VCaP (cell line): ENCODE data around the gene PCBP1.

Experiments used
- H3K27ac ChIP-seq: fragments of 450-650 bp; 2 replicates; pipeline ENCODE4 v1.5.1; 2017
- TF ChIP-seq, protein P1 (sequence below): fragments of 450-650 bp; conservative IDR thresholded peaks from 2 replicates; pipeline ENCODE4 v1.5.1; 2017; ENCODE audit warnings: mild to moderate bottlenecking, moderate library complexity

Gene PCBP1

DNA sequence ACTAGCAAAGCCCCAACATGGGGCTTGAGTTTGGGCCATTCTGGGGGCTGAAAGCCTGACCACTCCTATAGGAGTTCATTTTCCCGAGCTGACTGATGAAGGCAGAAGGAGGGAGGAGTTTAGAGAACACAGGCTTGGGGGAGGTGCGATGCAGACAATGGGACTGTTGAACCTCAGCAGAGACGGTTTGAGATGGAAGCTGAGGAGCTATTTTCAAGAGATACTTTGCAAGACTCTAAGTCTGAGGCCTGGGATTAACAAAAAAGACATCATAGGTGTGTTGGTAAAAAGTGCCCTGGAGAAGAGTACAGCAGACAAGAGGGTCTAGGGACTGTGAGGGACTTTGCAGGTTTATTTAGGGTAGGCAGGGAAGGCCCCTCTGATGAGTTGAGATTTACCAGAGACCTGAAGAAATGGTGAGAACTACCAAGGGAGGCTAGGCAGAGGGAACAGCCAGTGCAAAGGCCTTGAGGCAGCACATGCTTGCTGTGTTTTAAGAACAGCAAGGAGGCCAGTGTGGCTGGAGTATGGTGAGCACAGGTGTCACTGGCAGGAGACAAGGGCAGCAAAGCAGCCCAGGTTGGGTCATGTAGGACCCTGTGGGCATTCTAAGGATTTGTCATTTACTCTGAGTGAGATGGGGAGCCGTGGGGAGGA lies 31.6 kb downstream of the PCBP1 start:
- TF ChIP-seq, protein P1, sequence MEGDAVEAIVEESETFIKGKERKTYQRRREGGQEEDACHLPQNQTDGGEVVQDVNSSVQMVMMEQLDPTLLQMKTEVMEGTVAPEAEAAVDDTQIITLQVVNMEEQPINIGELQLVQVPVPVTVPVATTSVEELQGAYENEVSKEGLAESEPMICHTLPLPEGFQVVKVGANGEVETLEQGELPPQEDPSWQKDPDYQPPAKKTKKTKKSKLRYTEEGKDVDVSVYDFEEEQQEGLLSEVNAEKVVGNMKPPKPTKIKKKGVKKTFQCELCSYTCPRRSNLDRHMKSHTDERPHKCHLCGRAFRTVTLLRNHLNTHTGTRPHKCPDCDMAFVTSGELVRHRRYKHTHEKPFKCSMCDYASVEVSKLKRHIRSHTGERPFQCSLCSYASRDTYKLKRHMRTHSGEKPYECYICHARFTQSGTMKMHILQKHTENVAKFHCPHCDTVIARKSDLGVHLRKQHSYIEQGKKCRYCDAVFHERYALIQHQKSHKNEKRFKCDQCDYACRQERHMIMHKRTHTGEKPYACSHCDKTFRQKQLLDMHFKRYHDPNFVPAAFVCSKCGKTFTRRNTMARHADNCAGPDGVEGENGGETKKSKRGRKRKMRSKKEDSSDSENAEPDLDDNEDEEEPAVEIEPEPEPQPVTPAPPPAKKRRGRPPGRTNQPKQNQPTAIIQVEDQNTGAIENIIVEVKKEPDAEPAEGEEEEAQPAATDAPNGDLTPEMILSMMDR = no peak
- H3K27ac ChIP-seq = no peak overlapping the region

DNA sequence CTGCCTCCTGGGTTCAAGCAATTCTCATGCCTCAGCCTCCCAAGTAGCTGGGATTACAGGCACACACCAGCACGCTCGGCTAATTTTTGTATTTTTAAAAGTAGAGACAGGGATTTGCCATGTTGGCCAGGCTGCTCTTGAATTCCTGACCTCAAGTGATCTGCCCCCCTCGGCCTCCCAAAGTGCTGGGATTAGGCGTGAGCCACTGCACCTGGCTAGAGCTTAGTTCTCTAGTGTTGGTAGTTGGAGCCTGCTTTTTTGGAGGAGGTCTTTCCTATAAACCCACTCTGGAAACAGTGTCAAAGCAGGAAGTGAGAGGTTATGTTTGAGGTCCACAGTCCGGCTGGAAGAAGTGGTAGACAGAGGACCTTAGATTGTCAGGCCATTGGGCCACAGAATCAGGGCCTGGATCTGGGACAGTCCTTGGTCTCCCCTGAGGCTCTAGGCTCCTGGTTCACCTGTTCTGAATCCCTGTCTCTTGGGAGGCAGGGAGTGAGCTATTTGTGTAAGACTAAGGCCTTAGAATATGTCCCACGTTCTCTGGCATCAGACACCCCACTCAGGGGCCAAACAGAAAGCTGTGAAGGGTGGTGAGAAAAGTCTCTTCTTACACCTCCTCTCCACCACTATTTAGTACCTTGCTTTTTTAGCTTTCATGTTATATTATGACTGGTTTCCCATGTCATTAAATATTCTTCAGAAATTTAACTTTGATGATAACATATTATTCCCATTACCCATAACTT lies 34.5 kb downstream of the PCBP1 start:
- H3K27ac ChIP-seq = no peak overlapping the region
- TF ChIP-seq, protein P1 = no peak

DNA sequence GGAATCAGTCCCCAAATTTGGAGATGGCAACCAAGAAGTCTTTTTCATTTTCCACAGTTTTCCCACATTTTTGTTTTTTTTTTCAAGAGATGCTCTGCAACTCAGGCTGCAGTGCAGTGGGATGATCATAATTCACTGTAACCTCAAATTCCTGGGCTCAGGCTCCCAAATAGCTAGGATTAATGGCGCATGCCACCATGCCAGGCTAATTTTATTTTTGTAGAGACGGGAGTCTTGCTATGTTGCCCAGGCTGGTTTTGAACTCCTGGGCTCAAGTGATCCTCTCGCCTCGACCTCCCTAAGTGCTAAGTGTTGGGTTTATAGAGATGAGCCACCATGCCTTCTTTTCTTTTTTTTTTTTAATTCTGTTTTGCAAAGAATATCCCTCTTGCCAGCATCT lies 35.2 kb downstream of the PCBP1 start:
- no peak overlapping the region for H3K27ac ChIP-seq
- TF ChIP-seq, protein P1 = no peak

DNA sequence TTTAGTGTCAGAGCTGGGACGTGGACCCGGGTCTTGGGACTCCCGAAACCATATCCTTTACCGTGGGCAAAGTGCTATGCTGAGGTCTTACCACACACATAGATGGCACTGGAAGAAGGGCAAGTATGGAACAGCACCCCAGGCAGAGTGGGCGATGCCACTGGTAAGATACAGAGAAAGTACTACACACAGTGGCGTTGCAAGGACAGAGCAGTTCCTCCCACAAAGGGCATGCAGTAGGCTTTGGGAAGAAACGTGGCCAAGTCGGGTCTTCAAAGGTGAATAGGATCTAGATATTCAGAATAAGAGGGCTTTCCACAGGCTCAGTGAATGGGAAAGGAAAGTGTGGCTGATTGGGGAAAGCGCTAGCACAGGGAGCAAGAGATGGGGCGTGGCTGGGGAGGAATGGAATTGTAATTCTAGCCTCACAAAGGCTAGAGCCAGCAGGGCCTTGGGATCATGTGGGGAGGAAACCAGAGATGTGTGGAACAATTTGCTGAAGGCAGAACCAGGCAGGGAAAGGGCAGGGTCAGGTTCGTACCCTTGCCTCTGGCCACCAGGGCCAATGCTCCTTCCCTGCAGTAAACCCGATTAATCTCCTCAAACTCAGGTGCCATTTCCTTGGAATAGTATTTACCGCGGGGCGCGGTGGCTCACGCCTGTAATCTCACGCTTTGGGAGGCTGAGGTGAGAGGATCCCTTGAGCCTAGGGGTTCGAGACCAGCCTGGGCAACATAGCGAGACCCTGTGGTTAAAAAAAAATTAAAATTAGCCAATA lies 36.0 kb downstream of the PCBP1 start:
- H3K27ac ChIP-seq = peak overlapping the region; percentile 95
- TF ChIP-seq, protein P1 = no peak

- peak overlapping the region; percentile 95 for H3K27ac ChIP-seq
Measured at GRCh38 chr2:70123829-70124116, 36.5 kb downstream of the PCBP1 start.

DNA sequence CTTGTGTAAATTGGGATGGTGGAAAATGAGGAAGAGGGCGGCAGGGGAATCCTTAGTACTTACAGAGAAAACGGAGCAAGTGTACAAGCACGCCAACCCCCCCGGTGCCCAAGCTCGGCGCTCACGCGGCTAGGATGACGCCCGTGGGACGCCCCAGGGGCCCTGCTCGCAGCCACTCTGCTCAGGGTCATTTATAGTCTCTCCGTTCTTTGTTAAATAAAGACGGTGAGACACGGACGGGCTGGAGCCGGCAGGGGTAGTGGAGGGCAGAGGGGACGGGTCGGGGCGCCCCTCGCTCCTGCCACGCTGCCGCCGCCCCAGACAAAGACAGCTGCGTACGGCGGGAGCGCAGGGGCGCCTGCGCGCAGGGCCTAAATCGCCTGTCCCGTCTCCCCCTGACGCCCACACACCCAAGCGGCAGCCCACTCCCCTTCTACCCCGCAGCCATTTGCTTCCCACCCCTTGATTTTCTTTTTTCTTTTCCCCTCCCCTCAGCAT lies 37.8 kb downstream of the PCBP1 start:
- peak overlapping the region; percentile 95 for H3K27ac ChIP-seq
- TF ChIP-seq, protein P1 = no peak

More at GRCh38 chr2:70123829-70124116, 36.5 kb downstream of the PCBP1 start:
- TF ChIP-seq, protein P1 = no peak

DNA sequence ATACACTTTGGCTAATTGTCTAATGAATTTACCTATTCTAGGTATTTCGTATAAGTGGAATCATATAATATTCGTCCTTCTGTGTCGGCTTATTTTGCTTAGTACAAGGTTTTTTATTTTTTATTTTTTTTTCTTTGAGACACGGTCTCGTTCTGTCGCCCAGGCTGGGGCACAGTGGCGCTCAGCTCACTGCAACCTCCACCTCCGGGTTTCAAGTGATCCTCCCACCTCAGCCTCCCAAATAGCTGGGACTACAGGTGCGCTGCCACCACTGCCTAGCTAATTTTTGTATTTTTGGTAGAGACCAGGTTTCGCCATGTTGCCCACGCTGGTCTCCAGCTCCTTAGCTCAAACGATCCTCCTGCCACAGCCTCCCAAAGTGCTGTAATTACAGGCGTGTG lies 38.2 kb downstream of the PCBP1 start:
- TF ChIP-seq, protein P1 = no peak
- H3K27ac ChIP-seq = peak overlapping the region; percentile 95
